ENCODE data around the gene YARS1. TPM values are rescaled to one million over a fixed set of nuclear protein-coding genes. Genes with fewer than 3 reads are reported as not detected.

Gene YARS1
- total RNA-seq, 4 donors from 2014 or later: 37.8 to 59.4 (median 55.9) TPM

DNA sequence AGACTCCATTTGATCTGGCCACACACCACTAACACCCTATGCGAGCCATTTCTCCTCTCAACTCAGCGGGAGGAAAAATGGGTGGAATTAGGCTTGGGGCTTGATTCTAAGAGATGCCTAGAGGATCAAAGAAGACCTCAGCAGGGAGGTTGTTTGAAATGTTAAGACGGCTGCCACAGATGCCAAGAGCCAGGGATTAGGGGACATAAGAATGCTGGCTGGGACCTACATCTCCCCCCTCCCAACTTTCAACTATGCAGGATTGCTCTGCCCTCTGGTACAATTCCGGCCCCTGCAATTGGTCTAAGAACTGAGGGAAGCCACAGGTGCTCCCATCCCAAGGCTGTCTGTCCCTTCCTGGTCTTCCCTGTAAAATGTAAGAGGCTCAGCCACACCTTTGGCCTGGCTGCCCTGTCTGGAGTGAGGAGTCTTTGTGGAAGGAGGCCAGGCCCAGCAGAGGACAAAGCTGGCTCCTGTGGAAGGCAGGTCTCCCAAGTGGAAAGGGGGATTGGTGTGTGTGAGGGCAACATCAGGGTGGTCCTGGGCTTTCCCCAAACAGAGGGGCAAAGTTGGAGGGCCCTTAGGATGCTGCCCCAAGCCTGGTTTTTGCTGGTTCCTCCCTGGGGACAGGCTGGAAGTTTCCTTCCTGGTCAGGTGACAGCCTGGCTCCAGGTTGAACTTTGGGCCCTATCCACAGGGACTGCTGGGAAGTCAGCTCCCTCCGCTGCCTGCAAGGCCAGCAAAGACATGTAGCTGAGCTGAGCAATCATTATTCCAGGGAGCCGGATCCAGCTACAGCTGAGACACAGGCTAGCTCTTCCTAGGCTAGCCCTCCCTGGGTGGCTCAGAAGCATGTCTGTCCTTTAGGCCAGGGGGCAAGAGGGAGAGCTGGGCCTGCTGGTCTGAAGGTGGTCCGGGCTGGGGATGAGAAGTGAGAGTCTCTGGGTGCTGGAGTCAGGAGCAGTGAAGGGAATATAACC is 80.1 kb downstream of the YARS1 start:
- ATAC-seq: no peak
- Histone ChIP-seq H3K9me3 (no peaks in the 10 kb centered on the region), H3K4me1 (peaks cover 6 to 7% of the 10 kb centered on the region in 2 donors), H3K36me3 (no peaks in the 10 kb centered on the region), H3K27me3 (no peaks in the 10 kb centered on the region), H3K4me3 (no peak overlapping the region), H3K27ac (no peak overlapping the region)
- TF ChIP-seq POLR2A (IDR thresholded peaks at IDR 0.05) (no peak), CTCF (IDR thresholded peaks at IDR 0.05 in 4 of 5, conservative IDR thresholded peaks at IDR 0.05 in 1 of 5) (no peak)
- in situ Hi-C loops (cut with MboI; ENCODE audit: low sequenced_read_pairs in 4 of 4): no loop called here
- DNase-seq: no peak
- intact Hi-C loops (cut with DNase I; ENCODE audit: low total_unique reads): no loop called here

DNA sequence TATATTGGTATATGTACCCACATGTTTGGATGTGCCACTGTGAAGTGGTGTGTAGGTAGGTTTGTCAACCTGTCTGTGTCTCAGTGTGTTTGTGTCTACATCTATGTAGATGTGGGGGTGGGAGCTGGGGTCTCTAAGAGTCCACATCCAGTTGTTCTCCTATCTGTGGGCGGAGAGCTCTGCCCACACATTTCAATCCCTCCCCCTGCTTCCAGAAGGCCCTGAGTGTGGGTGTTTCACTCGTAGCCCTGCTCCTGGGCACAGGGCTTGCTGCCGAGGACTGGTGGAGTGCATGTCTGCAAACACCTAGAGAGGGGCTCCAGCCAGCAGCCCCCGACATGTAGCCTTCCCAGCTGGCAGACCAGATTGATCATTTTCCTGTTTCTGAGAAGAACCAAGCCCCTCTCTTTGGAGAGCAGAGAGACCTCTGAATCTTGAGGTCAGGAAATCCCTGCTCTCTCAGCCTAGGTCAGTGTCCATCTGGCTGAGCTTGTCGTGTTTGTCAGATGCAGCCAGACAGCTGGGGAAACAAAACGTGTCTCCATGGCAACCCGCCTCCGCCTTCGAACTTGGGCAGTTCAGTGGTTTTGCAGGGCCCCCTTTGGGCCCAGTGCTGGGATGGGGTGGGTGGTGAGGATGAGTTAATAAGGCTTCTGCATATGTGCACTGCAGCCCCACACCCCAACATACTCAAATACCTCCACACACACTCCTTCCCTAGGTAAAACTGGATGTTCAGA is 83.4 kb downstream of the YARS1 start:
- in situ Hi-C loops (cut with MboI; ENCODE audit: low sequenced_read_pairs in 4 of 4): no loop called here
- no peaks in the 10 kb centered on the region for H3K9me3 ChIP-seq
- no peaks in the 10 kb centered on the region for H3K36me3 ChIP-seq
- no peak overlapping the region for H3K27ac ChIP-seq
- H3K4me1 ChIP-seq: no peaks in the 10 kb centered on the region
- no peak for DNase-seq
- H3K4me3 ChIP-seq: no peak overlapping the region
- intact Hi-C loops (cut with DNase I; ENCODE audit: low total_unique reads): no loop called here
- no peak for TF ChIP-seq POLR2A (IDR thresholded peaks at IDR 0.05)
- no peak for TF ChIP-seq CTCF (IDR thresholded peaks at IDR 0.05 in 4 of 5, conservative IDR thresholded peaks at IDR 0.05 in 1 of 5)
- H3K27me3 ChIP-seq: no peaks in the 10 kb centered on the region
- no peak for ATAC-seq

GRCh38 chr1:32729254-32730046 is 87.7 kb downstream of the YARS1 start:
- ATAC-seq (no peak), DNase-seq (no peak)
- intact Hi-C loops (cut with DNase I; ENCODE audit: low total_unique reads): no loop called here
- no peak for TF ChIP-seq CTCF (IDR thresholded peaks at IDR 0.05 in 4 of 5, conservative IDR thresholded peaks at IDR 0.05 in 1 of 5)
- no peak for TF ChIP-seq POLR2A (IDR thresholded peaks at IDR 0.05)
- H3K9me3 ChIP-seq: no peaks in the 10 kb centered on the region
- in situ Hi-C loops (cut with MboI; ENCODE audit: low sequenced_read_pairs in 4 of 4): no loop called here
- no peaks in the 10 kb centered on the region for H3K36me3 ChIP-seq
- no peaks in the 10 kb centered on the region for H3K27me3 ChIP-seq
- peaks cover 5 to 8% of the 10 kb centered on the region in 2 donors for H3K4me1 ChIP-seq
- H3K27ac ChIP-seq: no peak overlapping the region
- H3K4me3 ChIP-seq: no peak overlapping the region

- Histone ChIP-seq H3K27me3 (no peaks in the 10 kb centered on the region), H3K9me3 (no peaks in the 10 kb centered on the region), H3K4me3 (no peak overlapping the region), H3K4me1 (peaks cover 5 to 8% of the 10 kb centered on the region in 2 donors), H3K27ac (no peak overlapping the region), H3K36me3 (no peaks in the 10 kb centered on the region)
- ATAC-seq: no peak
- intact Hi-C loops (cut with DNase I; ENCODE audit: low total_unique reads): no loop called here
- no peak for DNase-seq
- in situ Hi-C loops (cut with MboI; ENCODE audit: low sequenced_read_pairs in 4 of 4): no loop called here
- no peak for TF ChIP-seq CTCF (IDR thresholded peaks at IDR 0.05 in 4 of 5, conservative IDR thresholded peaks at IDR 0.05 in 1 of 5)
- no peak for TF ChIP-seq POLR2A (IDR thresholded peaks at IDR 0.05)
Measured at GRCh38 chr1:32728413-32729077, 88.6 kb downstream of the YARS1 start.
